Measurements from ENCODE around the gene NMT1.

The NMT1 gene

DNA sequence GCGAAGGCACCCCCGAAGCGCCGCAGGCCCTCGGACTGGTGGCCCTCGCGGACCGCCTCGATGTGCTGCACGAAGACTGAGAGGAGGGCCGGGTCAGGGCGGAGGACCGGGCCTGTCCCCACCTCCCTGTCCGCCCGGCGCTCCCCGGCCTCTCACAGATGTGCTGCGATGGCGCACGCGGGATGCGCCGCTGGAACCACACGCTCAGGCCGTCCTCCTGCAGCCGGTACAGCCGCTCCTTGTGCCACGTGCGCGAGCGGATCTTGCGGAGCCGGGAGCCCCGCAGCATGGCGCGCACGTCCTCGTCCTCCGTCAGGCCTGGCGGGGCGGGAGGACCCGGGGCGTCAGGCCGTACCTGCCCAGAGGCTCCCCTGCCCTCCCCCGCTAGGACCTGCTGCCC, 59.9 kb downstream of the NMT1 start:
- peaks cover 5% of the 10 kb centered on the region; the same call in 1 of the 2 replicates for H3K4me1 ChIP-seq (ENCODE audit: control insufficient read depth, insufficient read depth, low read length)
- H3K4me3 ChIP-seq (ENCODE audit: low read depth, low read length): no peak overlapping the region
- ChIA-PET POLR2A (interaction anchor here (1.0 kb wide), 1 partner anchor 59 kb away, joined by 6 read pairs; the partner anchor contains the start of gene NMT1), CTCF (interaction anchor here (0.7 to 5.9 kb wide), 5 partner anchors 14 to 60 kb away, joined by 3 to 28 read pairs (median 4); partner anchors contain the start of gene ACBD4)
- no peaks in the 10 kb centered on the region for H3K9me3 ChIP-seq (ENCODE audit: control insufficient read depth, insufficient read depth, low read depth, low read length)
- H3K36me3 ChIP-seq (ENCODE audit: control insufficient read depth in 2 of 2, insufficient read depth in 1 of 2, low read length in 2 of 2): peaks cover 0 to 33% of the 10 kb centered on the region in 2 experiments; a peak in 1 of 3 replicates
- no peak for TF ChIP-seq ZFHX2 (tag by site-specific recombination; conservative IDR thresholded peaks at IDR 0.05)
- no peak for TF ChIP-seq ZIC2 (tag by site-specific recombination; IDR thresholded peaks at IDR 0.05)
- TF ChIP-seq, protein P1, sequence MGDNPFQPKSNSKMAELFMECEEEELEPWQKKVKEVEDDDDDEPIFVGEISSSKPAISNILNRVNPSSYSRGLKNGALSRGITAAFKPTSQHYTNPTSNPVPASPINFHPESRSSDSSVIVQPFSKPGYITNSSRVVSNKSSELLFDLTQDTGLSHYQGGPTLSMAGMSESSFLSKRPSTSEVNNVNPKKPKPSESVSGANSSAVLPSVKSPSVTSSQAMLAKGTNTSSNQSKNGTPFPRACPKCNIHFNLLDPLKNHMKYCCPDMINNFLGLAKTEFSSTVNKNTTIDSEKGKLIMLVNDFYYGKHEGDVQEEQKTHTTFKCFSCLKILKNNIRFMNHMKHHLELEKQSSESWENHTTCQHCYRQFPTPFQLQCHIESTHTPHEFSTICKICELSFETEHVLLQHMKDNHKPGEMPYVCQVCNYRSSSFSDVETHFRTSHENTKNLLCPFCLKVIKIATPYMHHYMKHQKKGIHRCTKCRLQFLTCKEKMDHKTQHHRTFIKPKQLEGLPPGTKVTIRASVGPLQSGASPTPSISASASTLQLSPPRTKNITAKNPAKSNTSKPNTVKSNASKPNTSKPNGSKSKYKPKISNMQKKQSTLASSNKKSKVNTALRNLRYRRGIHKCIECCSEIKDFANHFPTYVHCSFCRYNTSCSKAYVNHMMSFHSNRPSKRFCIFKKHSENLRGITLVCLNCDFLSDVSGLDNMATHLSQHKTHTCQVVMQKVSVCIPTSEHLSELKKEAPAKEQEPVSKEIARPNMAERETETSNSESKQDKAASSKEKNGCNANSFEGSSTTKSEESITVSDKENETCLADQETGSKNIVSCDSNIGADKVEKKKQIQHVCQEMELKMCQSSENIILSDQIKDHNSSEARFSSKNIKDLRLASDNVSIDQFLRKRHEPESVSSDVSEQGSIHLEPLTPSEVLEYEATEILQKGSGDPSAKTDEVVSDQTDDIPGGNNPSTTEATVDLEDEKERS (tag by site-specific recombination; IDR thresholded peaks at IDR 0.05): no peak
- no peak for TF ChIP-seq ZNF292 (tag by site-specific recombination; IDR thresholded peaks at IDR 0.05; ENCODE audit: borderline replicate concordance, low read depth)
- TF ChIP-seq GFI1B (tag by site-specific recombination; IDR thresholded peaks at IDR 0.05): no peak
- TF ChIP-seq ZNF514 (tag by site-specific recombination; IDR thresholded peaks at IDR 0.05): no peak
- no peak for TF ChIP-seq ZNF664 (tag by site-specific recombination; IDR thresholded peaks at IDR 0.05)
- TF ChIP-seq ZNF548 (tag by site-specific recombination; IDR thresholded peaks at IDR 0.05): no peak
- TF ChIP-seq, protein P2, sequence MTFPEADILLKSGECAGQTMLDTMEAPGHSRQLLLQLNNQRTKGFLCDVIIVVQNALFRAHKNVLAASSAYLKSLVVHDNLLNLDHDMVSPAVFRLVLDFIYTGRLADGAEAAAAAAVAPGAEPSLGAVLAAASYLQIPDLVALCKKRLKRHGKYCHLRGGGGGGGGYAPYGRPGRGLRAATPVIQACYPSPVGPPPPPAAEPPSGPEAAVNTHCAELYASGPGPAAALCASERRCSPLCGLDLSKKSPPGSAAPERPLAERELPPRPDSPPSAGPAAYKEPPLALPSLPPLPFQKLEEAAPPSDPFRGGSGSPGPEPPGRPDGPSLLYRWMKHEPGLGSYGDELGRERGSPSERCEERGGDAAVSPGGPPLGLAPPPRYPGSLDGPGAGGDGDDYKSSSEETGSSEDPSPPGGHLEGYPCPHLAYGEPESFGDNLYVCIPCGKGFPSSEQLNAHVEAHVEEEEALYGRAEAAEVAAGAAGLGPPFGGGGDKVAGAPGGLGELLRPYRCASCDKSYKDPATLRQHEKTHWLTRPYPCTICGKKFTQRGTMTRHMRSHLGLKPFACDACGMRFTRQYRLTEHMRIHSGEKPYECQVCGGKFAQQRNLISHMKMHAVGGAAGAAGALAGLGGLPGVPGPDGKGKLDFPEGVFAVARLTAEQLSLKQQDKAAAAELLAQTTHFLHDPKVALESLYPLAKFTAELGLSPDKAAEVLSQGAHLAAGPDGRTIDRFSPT (tag by site-specific recombination; IDR thresholded peaks at IDR 0.05): no peak
- no peak overlapping the region for H3K27ac ChIP-seq (ENCODE audit: extremely low read depth, low read depth, low read length)

DNA sequence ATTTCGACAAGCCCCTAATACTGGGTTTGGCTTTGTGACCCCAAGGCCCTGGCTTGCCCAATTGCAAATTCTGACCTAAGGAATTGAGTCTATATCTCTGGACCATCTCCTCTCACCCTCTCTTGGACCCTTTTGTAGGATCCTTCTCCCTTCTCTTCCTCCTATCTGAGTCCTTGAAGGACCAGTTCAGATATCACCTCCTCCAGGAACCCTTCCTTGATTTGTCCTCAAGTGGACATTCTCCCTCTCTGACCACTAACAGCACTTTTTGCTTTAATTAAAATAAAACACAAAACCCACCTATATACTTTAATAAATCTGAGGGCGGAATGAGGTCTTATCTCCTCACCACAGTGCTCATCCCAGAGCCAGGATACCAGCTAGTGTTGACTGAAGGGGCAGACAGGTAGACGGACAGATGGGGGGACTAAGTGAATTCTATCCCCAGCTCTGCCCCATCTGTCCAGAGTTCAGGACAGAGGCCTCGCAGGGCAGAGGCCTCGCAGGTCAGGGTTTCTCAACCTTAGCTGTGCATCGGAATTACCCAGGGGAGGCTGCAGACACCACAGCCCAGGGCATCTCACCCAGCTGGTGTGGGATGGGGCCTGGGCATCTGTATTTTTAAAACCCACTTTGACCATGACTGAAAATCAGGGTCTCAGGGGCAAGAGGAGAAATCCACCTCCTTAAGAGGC, 62.1 kb downstream of the NMT1 start:
- H3K4me1 ChIP-seq (ENCODE audit: control insufficient read depth, insufficient read depth, low read length): peaks cover 7% of the 10 kb centered on the region
- CTCF ChIA-PET: interaction anchor here (0.6 to 4.3 kb wide), 6 partner anchors 9 to 344 kb away, joined by 3 to 36 read pairs (median 3); partner anchors contain the start of genes ACBD4 and PLCD3
- no peaks in the 10 kb centered on the region for H3K9me3 ChIP-seq (ENCODE audit: control insufficient read depth, insufficient read depth, low read depth, low read length)
- TF ChIP-seq ZNF747 (tag by site-specific recombination; IDR thresholded peaks at IDR 0.05) (no peak), MYNN (tag by site-specific recombination; IDR thresholded peaks at IDR 0.05; ENCODE audit: borderline replicate concordance) (no peak), SCRT1 (tag by site-specific recombination; IDR thresholded peaks at IDR 0.05; ENCODE audit: borderline replicate concordance) (no peak), ZBTB20 (tag by site-specific recombination; IDR thresholded peaks at IDR 0.05) (no peak), ZNF138 (tag by site-specific recombination; IDR thresholded peaks at IDR 0.05; ENCODE audit: borderline replicate concordance) (no peak), ZNF335 (tag by site-specific recombination; conservative IDR thresholded peaks at IDR 0.05) (no peak), KLF7 (tag by site-specific recombination; IDR thresholded peaks at IDR 0.05; ENCODE audit: borderline replicate concordance) (no peak), ZNF354C (tag by site-specific recombination; IDR thresholded peaks at IDR 0.05; ENCODE audit: borderline replicate concordance, low read depth) (no peak), REPIN1 (tag by site-specific recombination; IDR thresholded peaks at IDR 0.05; ENCODE audit: low read depth) (no peak)
- TF ChIP-seq, protein P1 (tag by site-specific recombination; IDR thresholded peaks at IDR 0.05): no peak
- TF ChIP-seq, protein P3, sequence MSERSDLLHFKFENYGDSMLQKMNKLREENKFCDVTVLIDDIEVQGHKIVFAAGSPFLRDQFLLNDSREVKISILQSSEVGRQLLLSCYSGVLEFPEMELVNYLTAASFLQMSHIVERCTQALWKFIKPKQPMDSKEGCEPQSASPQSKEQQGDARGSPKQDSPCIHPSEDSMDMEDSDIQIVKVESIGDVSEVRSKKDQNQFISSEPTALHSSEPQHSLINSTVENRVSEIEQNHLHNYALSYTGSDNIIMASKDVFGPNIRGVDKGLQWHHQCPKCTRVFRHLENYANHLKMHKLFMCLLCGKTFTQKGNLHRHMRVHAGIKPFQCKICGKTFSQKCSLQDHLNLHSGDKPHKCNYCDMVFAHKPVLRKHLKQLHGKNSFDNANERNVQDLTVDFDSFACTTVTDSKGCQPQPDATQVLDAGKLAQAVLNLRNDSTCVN (tag by site-specific recombination; optimal IDR thresholded peaks at IDR 0.05): no peak
- TF ChIP-seq, protein P4, sequence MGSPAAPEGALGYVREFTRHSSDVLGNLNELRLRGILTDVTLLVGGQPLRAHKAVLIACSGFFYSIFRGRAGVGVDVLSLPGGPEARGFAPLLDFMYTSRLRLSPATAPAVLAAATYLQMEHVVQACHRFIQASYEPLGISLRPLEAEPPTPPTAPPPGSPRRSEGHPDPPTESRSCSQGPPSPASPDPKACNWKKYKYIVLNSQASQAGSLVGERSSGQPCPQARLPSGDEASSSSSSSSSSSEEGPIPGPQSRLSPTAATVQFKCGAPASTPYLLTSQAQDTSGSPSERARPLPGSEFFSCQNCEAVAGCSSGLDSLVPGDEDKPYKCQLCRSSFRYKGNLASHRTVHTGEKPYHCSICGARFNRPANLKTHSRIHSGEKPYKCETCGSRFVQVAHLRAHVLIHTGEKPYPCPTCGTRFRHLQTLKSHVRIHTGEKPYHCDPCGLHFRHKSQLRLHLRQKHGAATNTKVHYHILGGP (tag by site-specific recombination; IDR thresholded peaks at IDR 0.05): no peak
- no peak overlapping the region for H3K4me3 ChIP-seq (ENCODE audit: low read depth, low read length)
- POLR2A ChIA-PET: interaction anchor here (0.6 to 3.1 kb wide), 2 partner anchors 26 to 29 kb away, joined by 5 to 12 read pairs; partner anchors contain the start of gene HEXIM1
- peaks cover 0 to 23% of the 10 kb centered on the region in 2 experiments; a peak in 1 of 3 replicates for H3K36me3 ChIP-seq (ENCODE audit: control insufficient read depth in 2 of 2, insufficient read depth in 1 of 2, low read length in 2 of 2)
- H3K27ac ChIP-seq (ENCODE audit: extremely low read depth, low read depth, low read length): peak overlapping the region; percentile 34; the same call in 1 of the 2 replicates

All from HEK293 (cell line).